Fibroblast of skin of right quadriceps (primary cell): Measurements from ENCODE around the gene TNFRSF13B.
A peak's percentile ranks its signal among the peaks of the same experiment; 100 is the strongest.
"Not testable (repeated sequence)": the region's sequence is repeated elsewhere in the genome, so short reads cannot be mapped to it uniquely, and the experiment has no call there.

ENCODE experiments used
- DNase-seq: peaks from one replicate; pipeline ENCODE4 v3.0.0-alpha.2; 2013

TNFRSF13B gene

GRCh38 chr17:16971458-16972338 is at the start of gene TNFRSF13B:
Gene TNFRSF13B (minus strand): TSS chr17:16972118. CDS start chr17:16972075, 43 bp downstream.
- DNase-seq: no peak

GRCh38 chr17:17021194-17021863 is 49.4 kb upstream of the TNFRSF13B start:
- DNase-seq: peak; percentile 15

DNA sequence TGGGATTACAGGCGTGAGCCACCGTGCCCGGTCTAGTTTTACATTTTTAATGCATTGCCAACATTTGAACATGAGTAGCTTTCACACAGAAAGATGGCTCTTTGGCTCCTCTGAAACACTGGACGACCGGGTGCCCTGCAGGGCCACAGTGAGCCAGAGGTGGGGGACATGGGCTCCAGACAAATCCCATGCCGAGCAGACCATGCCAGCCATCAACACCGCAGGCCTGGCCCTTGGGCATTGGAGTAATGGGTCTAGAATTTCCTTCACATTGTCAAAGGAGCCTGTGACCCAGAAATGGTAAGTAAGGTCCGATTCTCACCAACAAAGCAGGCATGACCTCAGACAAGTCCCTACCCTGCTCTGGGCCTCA is 48.9 kb upstream of the TNFRSF13B start:
- DNase-seq: no peak

DNA sequence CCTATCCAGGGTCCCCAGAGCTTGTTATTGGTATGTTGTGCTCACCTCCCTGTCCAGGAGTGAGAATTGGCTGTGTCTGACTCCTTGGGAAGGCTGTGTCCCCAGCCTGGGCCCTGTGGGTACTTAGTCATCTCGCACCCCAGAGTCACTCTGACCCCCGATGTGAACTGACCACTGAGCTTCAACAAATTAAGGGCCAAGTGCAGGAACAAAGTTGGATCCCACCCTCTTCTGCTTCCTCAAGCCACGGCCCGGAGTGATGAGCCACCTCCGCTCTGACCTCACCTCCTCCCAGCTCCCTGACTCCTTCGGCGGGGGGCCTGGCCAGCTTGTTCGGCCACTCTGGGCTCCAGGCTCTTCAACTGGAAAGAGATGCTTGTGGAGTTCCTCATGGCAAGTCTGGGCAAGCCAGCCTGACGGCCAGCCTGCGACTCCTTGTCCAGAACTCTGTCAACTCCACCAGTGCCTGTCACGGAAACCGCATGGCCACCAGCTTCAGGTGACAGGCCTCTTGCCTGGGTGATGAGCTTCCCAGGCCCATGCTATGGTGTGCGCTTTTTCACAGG is 48.1 kb upstream of the TNFRSF13B start:
- no peak for DNase-seq

GRCh38 chr17:17019430-17019762 is 47.5 kb upstream of the TNFRSF13B start:
- no peak for DNase-seq

GRCh38 chr17:17018612-17019429 is 46.9 kb upstream of the TNFRSF13B start:
- no peak for DNase-seq

DNA sequence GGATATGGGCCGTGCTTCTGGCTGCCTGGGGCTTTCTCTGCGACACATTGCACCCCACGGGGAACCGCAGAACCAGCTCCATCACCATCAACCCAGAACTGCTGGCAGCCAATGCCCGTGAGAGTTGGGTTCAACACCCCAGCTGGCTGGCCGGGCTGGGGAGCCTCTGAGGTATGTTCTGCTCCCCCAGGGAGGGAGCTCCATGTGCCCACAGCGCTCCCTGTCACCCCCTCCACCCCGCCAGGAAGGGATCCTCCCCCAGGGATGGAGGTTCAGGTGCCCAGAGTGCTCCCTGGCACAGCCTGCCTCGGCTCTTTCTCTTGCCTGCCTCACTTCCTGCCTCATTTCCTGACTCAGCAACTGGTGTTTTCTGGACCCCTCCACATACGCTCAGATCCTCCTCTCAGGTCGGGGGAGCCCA is 46.1 kb upstream of the TNFRSF13B start:
- no peak for DNase-seq

- no peak for DNase-seq
Observed at GRCh38 chr17:17017343-17018014, 45.6 kb upstream of the TNFRSF13B start.

- not testable (repeated sequence) for DNase-seq
Observed at GRCh38 chr17:17016199-17017197, 44.6 kb upstream of the TNFRSF13B start.

DNA sequence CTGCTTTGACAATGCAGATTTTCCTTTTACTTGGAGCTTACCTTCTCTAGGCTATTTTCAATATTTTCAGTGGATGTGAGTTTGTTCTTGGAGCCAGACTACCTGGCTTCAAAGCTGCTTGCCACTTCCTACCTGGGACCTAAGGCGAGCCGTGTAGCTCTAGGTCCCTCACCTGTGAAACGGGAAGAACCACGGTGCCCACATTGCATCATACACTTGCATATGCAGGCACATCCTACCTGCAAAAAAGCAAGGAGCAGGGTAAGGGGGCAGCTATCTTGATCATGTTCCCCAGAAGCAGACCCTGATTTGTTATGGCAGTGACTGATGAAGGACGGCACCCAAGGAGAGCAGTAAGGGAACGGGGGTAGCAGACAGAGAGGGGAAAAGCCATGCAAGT is 43.3 kb upstream of the TNFRSF13B start:
- DNase-seq: no peak

GRCh38 chr17:17014748-17015124 is 42.8 kb upstream of the TNFRSF13B start:
- DNase-seq: peak; percentile 27

DNA sequence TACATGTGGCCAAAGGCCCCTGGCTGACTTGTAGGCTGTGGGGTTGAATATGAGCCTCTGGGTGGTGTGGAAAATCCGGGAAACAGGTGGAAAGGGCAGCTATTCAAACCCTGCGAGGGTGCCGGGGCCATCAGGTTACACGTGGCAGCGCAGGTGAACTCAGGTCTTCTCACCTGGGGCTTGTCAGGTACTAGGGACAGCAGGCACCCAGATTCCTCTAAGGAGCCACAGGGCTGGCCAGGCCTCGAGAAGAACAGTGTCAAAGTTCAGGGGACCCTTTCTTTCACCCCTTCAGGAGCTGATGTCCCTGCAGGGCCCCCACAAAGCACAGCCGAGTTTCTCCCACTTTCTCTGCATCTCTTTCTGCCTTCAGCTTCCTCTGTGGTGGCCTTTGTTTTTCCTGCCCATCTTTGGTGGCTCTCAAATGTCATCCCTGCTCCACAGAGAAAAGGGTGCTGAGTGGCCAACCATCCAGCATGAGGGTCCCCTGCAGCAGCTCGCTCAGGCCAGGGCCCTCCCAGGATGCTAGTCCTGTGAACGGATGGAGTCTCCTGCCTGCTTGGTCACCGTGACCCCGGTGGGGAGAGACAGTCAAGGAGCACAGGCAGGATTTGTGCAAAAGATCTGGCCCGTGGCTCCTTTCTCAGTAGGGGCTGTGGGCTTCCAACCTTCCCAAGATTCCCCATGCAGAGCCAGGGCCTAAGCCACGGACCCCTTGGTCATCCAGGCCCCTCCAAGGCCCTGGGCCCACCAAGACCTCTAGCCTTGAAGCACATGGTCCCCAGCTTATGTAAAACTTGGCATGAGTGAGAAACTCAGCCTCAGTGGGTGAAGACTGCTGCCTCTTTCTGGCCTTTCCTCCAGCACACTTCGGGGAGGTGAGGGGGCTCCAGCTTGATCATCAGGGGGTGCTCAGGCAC is 42.2 kb upstream of the TNFRSF13B start:
- not testable (repeated sequence) for DNase-seq

DNA sequence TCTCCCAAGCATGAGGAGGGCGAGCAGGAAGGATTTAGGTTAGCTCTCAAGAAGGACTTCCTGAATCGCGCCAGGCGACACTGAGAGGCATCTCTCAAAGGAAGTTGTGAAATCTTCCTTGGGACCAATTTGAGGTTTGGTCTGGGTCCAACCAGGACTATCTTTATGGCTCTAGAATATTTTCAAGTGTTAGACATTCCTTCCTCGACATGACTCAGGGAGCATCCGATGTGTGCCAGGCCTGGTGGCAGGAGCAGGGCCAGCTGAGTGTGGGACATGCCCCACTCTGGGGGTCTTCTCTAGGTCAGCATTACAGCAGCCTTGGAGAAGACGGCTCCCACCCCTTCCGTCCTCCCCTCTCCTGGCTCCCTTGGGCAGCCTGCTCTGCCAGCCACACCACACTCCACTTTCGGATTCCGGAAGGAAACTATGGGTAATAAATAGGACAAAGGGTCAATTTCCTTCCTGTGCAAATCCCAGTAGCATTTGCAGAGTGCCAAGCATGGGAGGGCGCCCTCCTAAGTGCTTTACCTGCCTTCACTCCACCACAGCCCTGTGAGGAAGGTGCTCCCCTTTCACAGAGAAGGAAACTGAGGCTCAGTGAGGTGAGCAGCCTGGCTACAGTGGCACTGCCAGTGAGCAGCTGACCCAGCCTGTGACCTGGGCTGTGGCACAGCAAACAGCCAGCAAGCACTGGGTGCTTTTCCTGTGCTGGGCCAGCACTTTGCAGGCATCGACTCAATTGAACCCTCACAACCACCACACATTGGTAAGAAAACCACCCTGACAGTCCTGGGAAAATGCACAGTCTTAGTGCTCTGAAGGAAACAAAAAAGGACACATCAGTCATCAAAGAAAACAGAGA is 39.4 kb upstream of the TNFRSF13B start:
- DNase-seq: peak; percentile 95

GRCh38 chr17:17010545-17011034 is 38.7 kb upstream of the TNFRSF13B start:
- not testable (repeated sequence) for DNase-seq

- not testable (repeated sequence) for DNase-seq
Observed at GRCh38 chr17:17009972-17010371, 38.1 kb upstream of the TNFRSF13B start.

GRCh38 chr17:17008621-17009397 is 36.9 kb upstream of the TNFRSF13B start:
- DNase-seq: not testable (repeated sequence)

GRCh38 chr17:17007891-17008290 is 36.0 kb upstream of the TNFRSF13B start:
- not testable (repeated sequence) for DNase-seq
